Common myeloid progenitor, CD34-positive (primary cell): ENCODE measurements around the gene HNRNPH3.

Experiments
- CTCF ChIA-PET: fragments of 350-600 bp; sonication (Branson Sonifier 250); formaldehyde crosslinking; loops from one replicate; lab custom pipeline; 2021; ENCODE audit warnings: antibody characterized with exemption; lab: Charles Lee
- POLR2A ChIA-PET: fragments of 350-600 bp; sonication (Branson Sonifier 250); formaldehyde crosslinking; loops from one replicate; lab custom pipeline; 2021; ENCODE audit warnings: antibody characterized with exemption; lab: Charles Lee
- DNase-seq, 3 donors: peaks; one replicate each; pipeline versions ENCODE4 v3.0.0 to v3.0.0-alpha.2; 2013
- H3K27ac ChIP-seq, 2 experiments: 1 replicate in 1 of 2; 2 replicates in 1 of 2; pipeline ENCODE4 v1.7.0; 2013; ENCODE audit warnings: inconsistent platforms in 2 of 2, low read length in 2 of 2, mild to moderate bottlenecking in 2 of 2, low read depth in 1 of 2, moderate library complexity in 1 of 2; ENCODE audit not compliant: severe bottlenecking in 2 of 2, insufficient read depth in 1 of 2, poor library complexity in 1 of 2
- H3K27me3 ChIP-seq, 5 experiments: replicated peaks in 2 of 5; 1 replicate in 3 of 5; 2 replicates in 2 of 5; pipeline versions ENCODE4 v1.6.1 to v1.7.0; 2013; ENCODE audit warnings: low read length in 4 of 5, mild to moderate bottlenecking in 2 of 5, moderate library complexity in 2 of 5, inconsistent platforms in 1 of 5; ENCODE audit not compliant: insufficient read depth in 5 of 5, control insufficient read depth in 4 of 5
- H3K36me3 ChIP-seq, 4 experiments: 1 replicate in 2 of 4; 2 replicates in 2 of 4; pipeline versions ENCODE4 v1.6.1 to v1.7.0; 2013; ENCODE audit warnings: low read length in 3 of 4, control low read depth in 1 of 4, mild to moderate bottlenecking in 1 of 4; ENCODE audit not compliant: control insufficient read depth in 4 of 4, insufficient read depth in 4 of 4
- H3K4me1 ChIP-seq, 4 experiments: 1 replicate in 3 of 4; 2 replicates in 1 of 4; pipeline versions ENCODE4 v1.6.1 to v1.7.1; 2013; ENCODE audit warnings: low read length in 3 of 4, mild to moderate bottlenecking in 3 of 4, control low read depth in 1 of 4, inconsistent platforms in 1 of 4, moderate library complexity in 1 of 4; ENCODE audit not compliant: control insufficient read depth in 4 of 4, insufficient read depth in 4 of 4; ENCODE audit errors: control extremely low read depth in 1 of 4
- H3K4me3 ChIP-seq, 7 experiments: 1 replicate in 4 of 7; 2 replicates in 3 of 7; pipeline versions ENCODE4 v1.5.1 to v1.7.0; 2013; ENCODE audit warnings: mild to moderate bottlenecking in 7 of 7, low read length in 6 of 7, moderate library complexity in 6 of 7, inconsistent platforms in 2 of 7, low read depth in 2 of 7, control low read depth in 1 of 7; ENCODE audit not compliant: insufficient read depth in 4 of 7, control insufficient read depth in 1 of 7; ENCODE audit errors: extremely low read depth in 1 of 7
- H3K9me3 ChIP-seq, 5 experiments: 1 replicate in 4 of 5; 2 replicates in 1 of 5; pipeline versions ENCODE4 v1.6.1 to v1.7.1; 2013; ENCODE audit warnings: low read length in 4 of 5, mild to moderate bottlenecking in 2 of 5, inconsistent platforms in 1 of 5, low read depth in 1 of 5, moderate library complexity in 1 of 5; ENCODE audit not compliant: control insufficient read depth in 4 of 5, insufficient read depth in 2 of 5; ENCODE audit errors: control extremely low read depth in 1 of 5
- WGBS: methylation state at CpG from one replicate; pipeline ENCODE4 v1.1.5; 2013; ENCODE audit not compliant: insufficient coverage; 5-methylcytosine and 5-hydroxymethylcytosine counted together

The HNRNPH3 gene

DNA sequence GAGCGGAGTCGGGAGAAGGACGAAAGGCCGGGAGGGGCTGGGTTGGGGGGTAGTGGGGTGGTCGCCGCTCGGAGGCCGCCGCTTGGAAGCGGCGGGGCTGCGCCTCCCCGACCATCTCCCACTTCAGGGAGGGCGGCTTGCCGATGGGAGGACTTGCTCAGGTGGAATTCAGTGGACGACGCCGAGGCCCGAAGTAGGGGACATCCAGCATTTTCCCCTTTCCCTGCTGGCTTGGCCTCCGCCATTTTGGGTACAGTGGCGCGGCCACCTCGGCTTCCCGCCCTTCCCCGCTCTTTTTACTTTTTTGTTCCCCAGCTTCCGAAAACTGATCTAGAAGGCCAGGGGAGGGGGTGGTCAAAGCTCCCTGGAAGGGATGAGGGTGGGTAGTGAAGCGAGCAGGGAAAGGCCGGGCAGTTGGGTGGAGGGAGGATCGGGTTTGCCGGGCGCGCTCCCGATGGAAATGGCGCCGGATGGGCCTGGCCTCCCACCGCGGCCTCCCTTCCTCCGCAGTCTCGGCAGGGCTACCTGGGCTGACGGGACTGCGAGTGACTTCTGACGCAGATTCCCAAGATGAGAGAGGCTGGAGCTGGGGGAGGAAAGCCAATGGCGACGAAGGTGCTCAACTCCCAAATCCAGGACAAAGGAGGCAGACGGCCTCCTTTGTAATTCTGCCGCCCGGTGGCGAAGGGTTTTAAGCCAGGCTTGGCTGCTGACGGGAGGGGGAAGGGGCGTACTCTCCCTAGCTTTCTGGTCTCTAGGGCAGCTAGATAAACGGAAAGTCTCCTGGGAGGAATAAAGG, 594 bp downstream of the HNRNPH3 start, which contains the start of gene PBLD:
TSS of gene PBLD (minus strand) at position 670 of the 799 bp plus-strand sequence. CDS start 26,084 bp downstream, outside the sequence.
- Histone ChIP-seq H3K4me1 (peaks cover 38 to 71% (median 56%) of the 10 kb centered on the region in 4 experiments), H3K27me3 (no peaks in the 10 kb centered on the region), H3K27ac (peak within 1 kb of the TSS; percentile 96 to 98), H3K4me3 (peak within 1 kb of the TSS; percentile 80 to 98 (median 97)), H3K36me3 (peaks cover 0 to 13% (median 2%) of the 10 kb centered on the region in 4 experiments), H3K9me3 (no peaks in the 10 kb centered on the region)
- ChIA-PET POLR2A (interaction anchor here (1.2 kb wide), 1 partner anchor 28 kb away, joined by 3 read pairs; no protein-coding TSS in a partner anchor), CTCF (interaction anchor here (0.9 to 3.0 kb wide), 5 partner anchors 16 to 479 kb away, joined by 3 to 15 read pairs (median 3); no protein-coding TSS in a partner anchor)
- DNase-seq, result peak; percentile 74 to 82 (median 75)
- WGBS, result 0% methylated on average over 41 of the region's 51 CpGs

DNA sequence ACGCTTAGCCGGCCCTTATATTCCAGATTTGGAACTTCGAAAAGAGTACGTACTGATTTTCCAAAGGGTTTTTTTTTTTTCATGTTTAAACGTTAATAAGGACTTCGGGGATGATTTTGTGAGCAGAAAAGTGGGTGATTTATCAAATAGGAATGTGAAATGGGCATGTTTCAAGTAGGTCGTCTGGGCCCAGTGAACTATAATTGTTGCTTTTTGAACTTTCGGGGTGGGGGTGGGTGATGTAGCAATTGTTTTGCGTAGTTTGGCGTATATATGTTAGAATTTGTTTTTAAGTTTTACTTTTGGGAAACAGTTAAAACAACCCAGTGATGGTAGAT, 1.2 kb downstream of the HNRNPH3 start:
- no peak for DNase-seq
- ChIA-PET POLR2A (no interaction called here), CTCF (interaction anchor here (0.9 to 3.0 kb wide), 6 partner anchors 14 to 480 kb away, joined by 3 to 15 read pairs (median 3); no protein-coding TSS in a partner anchor)
- H3K9me3 ChIP-seq, result no peaks in the 10 kb centered on the region
- H3K27me3 ChIP-seq, result no peaks in the 10 kb centered on the region
- WGBS, result 0% methylated on average over 8 of the region's 10 CpGs
- peak overlapping the region; percentile 80 to 98 (median 97) for H3K4me3 ChIP-seq
- peak overlapping the region; percentile 96 to 98 for H3K27ac ChIP-seq
- peaks cover 2 to 18% (median 3%) of the 10 kb centered on the region in 4 experiments for H3K36me3 ChIP-seq
- peaks cover 42 to 70% (median 53%) of the 10 kb centered on the region in 4 experiments for H3K4me1 ChIP-seq

DNA sequence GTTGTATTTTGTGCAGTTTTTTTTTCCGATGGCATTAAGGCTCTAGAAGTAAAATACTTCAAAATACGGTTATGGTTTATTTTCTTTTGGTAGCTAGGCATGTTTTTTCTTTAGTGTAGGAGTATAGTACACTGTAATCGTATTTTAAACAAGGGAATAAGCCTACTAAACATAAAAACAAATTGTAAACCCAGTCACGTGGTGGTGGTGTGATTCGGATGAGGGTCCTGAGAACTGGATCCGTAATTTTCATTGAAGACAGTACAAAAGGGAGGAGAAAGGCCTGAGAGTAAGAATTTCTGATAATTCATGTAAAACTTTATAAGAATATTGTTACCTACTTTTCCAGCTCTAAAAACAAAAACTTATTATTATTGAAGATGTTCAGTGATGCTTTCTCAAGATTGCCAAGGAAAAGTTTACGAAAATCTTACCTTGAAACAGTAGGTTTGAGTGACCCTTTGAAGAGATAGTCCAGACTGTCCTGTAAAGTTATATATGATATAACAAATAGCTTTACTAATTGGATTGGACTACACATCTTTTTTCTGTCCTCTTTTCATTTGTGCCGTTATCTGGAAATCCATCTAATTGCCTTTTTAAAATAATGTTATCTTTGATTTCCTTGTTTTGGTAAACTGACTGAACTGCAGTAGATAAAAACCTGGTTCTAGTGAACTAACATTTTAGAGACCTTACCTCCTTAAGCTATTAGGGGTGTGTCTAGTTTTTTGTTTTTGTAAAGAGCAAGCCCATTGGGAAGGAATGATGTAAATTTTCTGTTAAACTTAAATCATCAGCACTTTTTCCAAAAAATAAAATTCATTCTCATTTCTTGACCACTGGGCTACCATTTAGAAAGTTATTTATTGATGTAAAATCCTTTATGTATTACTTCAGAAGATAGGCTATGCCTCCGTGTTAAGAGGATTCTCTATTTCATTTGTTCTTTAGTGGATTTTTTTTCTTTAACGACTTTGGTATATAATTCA, 1.9 kb downstream of the HNRNPH3 start:
- no peaks in the 10 kb centered on the region for H3K27me3 ChIP-seq
- peaks cover 2 to 24% (median 8%) of the 10 kb centered on the region in 4 experiments for H3K36me3 ChIP-seq
- DNase-seq, result peak in 1 of 3 donors; percentile 27
- ChIA-PET CTCF (interaction anchor here (0.9 to 3.0 kb wide), 6 partner anchors 14 to 480 kb away, joined by 3 to 15 read pairs (median 3); no protein-coding TSS in a partner anchor), POLR2A (no interaction called here)
- peaks cover 37 to 63% (median 46%) of the 10 kb centered on the region in 4 experiments for H3K4me1 ChIP-seq
- no peaks in the 10 kb centered on the region for H3K9me3 ChIP-seq
- H3K4me3 ChIP-seq, result peak overlapping the region in 6 of 7 experiments; percentile 80 to 98 (median 96)
- no CpG with 5 or more reads among the region's 10 CpGs for WGBS
- peak overlapping the region; percentile 96 to 98 for H3K27ac ChIP-seq

DNA sequence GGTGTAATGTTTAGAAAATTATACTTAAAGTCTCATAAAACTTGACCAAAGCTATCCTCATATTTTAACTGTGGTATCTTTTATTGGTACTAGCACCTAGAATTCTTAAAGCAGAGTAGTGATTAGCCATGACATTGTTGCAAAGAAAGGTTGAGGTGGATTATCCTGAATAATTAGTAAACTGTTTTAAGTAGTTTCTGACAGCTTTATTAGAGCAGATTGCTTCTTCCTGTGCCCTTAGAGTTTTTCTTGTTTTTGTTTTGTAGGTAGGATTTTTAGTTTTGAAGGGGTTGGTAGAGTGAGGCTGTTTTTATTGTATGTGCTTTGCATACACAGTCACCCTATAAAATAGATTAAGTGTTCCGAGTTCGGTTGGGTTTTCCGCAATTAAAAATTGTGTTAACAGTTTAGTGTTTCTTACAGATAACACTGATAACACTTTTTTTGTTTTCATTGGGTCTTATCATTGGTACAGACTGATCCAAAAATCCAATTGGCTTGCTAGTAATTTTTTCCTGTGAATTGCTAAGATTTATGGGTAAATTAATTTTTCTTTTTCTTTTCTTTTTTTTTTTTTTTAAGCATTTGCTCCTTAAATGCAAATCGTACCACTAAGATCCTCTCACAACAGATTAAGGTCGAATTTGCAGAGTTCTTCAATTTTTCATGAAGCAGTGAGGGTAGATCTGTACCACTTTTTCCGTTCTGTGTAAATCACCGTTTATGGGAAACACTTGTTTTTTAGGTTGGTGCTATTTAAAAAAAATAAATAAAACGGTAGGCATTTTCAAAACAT, 3.0 kb downstream of the HNRNPH3 start:
- peak in 1 of 3 donors; percentile 22 for DNase-seq
- H3K27me3 ChIP-seq, result no peaks in the 10 kb centered on the region
- WGBS, result no CpG with 5 or more reads among the region's 8 CpGs
- H3K27ac ChIP-seq, result peak overlapping the region; percentile 96 to 98
- ChIA-PET POLR2A (no interaction called here), CTCF (interaction anchor here (1.4 to 3.0 kb wide), 3 partner anchors 14 to 252 kb away, joined by 3 to 15 read pairs (median 9); no protein-coding TSS in a partner anchor)
- peak overlapping the region in 6 of 7 experiments; percentile 52 to 97 (median 95) for H3K4me3 ChIP-seq
- no peaks in the 10 kb centered on the region for H3K9me3 ChIP-seq
- H3K36me3 ChIP-seq, result peaks cover 7 to 34% (median 16%) of the 10 kb centered on the region in 4 experiments
- H3K4me1 ChIP-seq, result peaks cover 35 to 58% (median 41%) of the 10 kb centered on the region in 4 experiments

DNA sequence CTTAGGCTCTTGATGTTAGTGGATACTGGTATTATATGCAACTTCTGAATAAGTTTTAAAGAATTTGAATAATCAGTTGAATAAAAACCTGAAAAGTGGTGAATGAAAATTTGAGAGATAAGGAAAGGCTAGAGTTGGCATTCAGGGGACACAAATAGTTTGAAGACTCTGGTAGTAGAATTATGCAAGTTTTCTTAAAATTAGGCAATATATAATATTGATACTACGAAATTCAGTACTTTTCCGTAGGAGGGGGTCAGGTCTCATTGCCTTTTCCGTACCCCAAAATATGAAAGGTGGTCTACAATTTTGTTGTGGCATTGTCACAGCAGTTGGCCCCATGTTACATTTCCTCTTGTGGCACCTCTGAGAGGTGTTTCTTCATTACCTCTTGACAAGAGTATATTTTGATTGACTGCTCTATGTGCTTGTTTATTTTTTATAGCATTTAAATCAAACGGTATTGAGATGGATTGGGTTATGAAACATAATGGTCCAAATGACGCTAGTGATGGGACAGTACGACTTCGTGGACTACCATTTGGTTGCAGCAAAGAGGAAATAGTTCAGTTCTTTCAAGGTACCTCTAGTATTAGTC, 5.0 kb downstream of the HNRNPH3 start:
- Histone ChIP-seq H3K4me1 (peaks cover 21 to 47% (median 34%) of the 10 kb centered on the region in 4 experiments), H3K27me3 (no peaks in the 10 kb centered on the region), H3K36me3 (peaks cover 19 to 54% (median 33%) of the 10 kb centered on the region in 4 experiments), H3K9me3 (no peaks in the 10 kb centered on the region), H3K27ac (peak overlapping the region; percentile 22 to 36), H3K4me3 (peak overlapping the region in 3 of 7 experiments; percentile 29 to 95 (median 80))
- ChIA-PET POLR2A (no interaction called here), CTCF (no interaction called here)
- DNase-seq, result no peak
- 79% methylated on average over 2 of the region's 7 CpGs for WGBS
